ENCODE data around the gene NCOA7. TPM values are rescaled to one million over a fixed set of nuclear protein-coding genes. Genes with fewer than 3 reads are reported as not detected.

Gene NCOA7
- total and polyA plus RNA-seq, 8 donors = 1.2 to 131 (median 21.8) TPM

GRCh38 chr6:125808591-125808990 lies 17.8 kb downstream of the NCOA7 start:
- Histone ChIP-seq H3K27ac (no peak overlapping the region), H3K4me3 (no peak overlapping the region), H3K36me3 (peaks cover 0 to 5% (median 0%) of the 10 kb centered on the region in 4 donors), H3K9me3 (no peaks in the 10 kb centered on the region), H3K27me3 (no peaks in the 10 kb centered on the region), H3K4me1 (peaks cover 15 to 69% (median 43%) of the 10 kb centered on the region in 4 donors)
- intact Hi-C loops (cut with DNase I; ENCODE audit: low total_unique reads) = no loop called here
- TF ChIP-seq CTCF (IDR thresholded peaks at IDR 0.05) (no peak), EP300 (IDR thresholded peaks at IDR 0.05) (no peak), POLR2AphosphoS5 (IDR thresholded peaks at IDR 0.05) (no peak), POLR2A (IDR thresholded peaks at IDR 0.05) (no peak)
- DNase-seq = no peak

GRCh38 chr6:125809570-125810170 lies 18.9 kb downstream of the NCOA7 start:
- intact Hi-C loops (cut with DNase I; ENCODE audit: low total_unique reads) = no loop called here
- 73 to 89% (median 81%) methylated on average over 3 of the region's 3 CpGs for WGBS, 5 donors
- no peaks in the 10 kb centered on the region for H3K27me3 ChIP-seq
- H3K4me3 ChIP-seq = no peak overlapping the region
- no peak overlapping the region for H3K27ac ChIP-seq
- no peak for DNase-seq
- TF ChIP-seq EP300 (IDR thresholded peaks at IDR 0.05) = no peak
- TF ChIP-seq POLR2A (IDR thresholded peaks at IDR 0.05) = no peak
- no peak for TF ChIP-seq CTCF (IDR thresholded peaks at IDR 0.05)
- no peak for TF ChIP-seq POLR2AphosphoS5 (IDR thresholded peaks at IDR 0.05)
- no peaks in the 10 kb centered on the region for H3K9me3 ChIP-seq
- H3K4me1 ChIP-seq = peaks cover 25 to 72% (median 47%) of the 10 kb centered on the region in 4 donors
- H3K36me3 ChIP-seq = peaks cover 0 to 5% (median 0%) of the 10 kb centered on the region in 4 donors

GRCh38 chr6:125810445-125810844 lies 19.7 kb downstream of the NCOA7 start:
- intact Hi-C loops (cut with DNase I; ENCODE audit: low total_unique reads) = no loop called here
- Histone ChIP-seq H3K9me3 (no peaks in the 10 kb centered on the region), H3K27me3 (no peaks in the 10 kb centered on the region), H3K27ac (no peak overlapping the region), H3K4me1 (peaks cover 25 to 75% (median 47%) of the 10 kb centered on the region in 4 donors), H3K36me3 (peaks cover 0 to 5% (median 0%) of the 10 kb centered on the region in 4 donors), H3K4me3 (no peak overlapping the region)
- TF ChIP-seq EP300 (IDR thresholded peaks at IDR 0.05) = no peak
- TF ChIP-seq POLR2AphosphoS5 (IDR thresholded peaks at IDR 0.05) = no peak
- TF ChIP-seq POLR2A (IDR thresholded peaks at IDR 0.05) = no peak
- no peak for TF ChIP-seq CTCF (IDR thresholded peaks at IDR 0.05)
- no peak for DNase-seq
- WGBS, 5 donors = 76 to 81% (median 79%) methylated on average over 1 of the region's 1 CpG

- no peaks in the 10 kb centered on the region for H3K9me3 ChIP-seq
- intact Hi-C loops (cut with DNase I; ENCODE audit: low total_unique reads) = no loop called here
- no peak for DNase-seq
- no peaks in the 10 kb centered on the region for H3K27me3 ChIP-seq
- WGBS, 5 donors = 81 to 93% (median 89%) methylated on average over 5 of the region's 5 CpGs
- no peak overlapping the region for H3K4me3 ChIP-seq
- H3K4me1 ChIP-seq = peaks cover 20 to 80% (median 48%) of the 10 kb centered on the region in 4 donors
- TF ChIP-seq POLR2A (IDR thresholded peaks at IDR 0.05) = no peak
- TF ChIP-seq CTCF (IDR thresholded peaks at IDR 0.05) = no peak
- TF ChIP-seq EP300 (IDR thresholded peaks at IDR 0.05) = no peak
- no peak for TF ChIP-seq POLR2AphosphoS5 (IDR thresholded peaks at IDR 0.05)
- peaks cover 0 to 5% (median under 1%) of the 10 kb centered on the region in 4 donors for H3K36me3 ChIP-seq
- peak overlapping the region in 2 of 5 donors; percentile 54 for H3K27ac ChIP-seq
Observed at GRCh38 chr6:125811259-125811658, 20.5 kb downstream of the NCOA7 start.

Measured in stomach (tissue), 9 donors.